ENCODE data around the gene PODXL.

Gene PODXL

GRCh38 chr7:131556053-131556908 is at the start of gene PODXL:
PODXL (minus strand) TSS chr7:131556628; CDS start chr7:131556359, 269 bp downstream.
- peak within 1 kb of the TSS in 3 of 5 donors; percentile 60 to 73 (median 72) for H3K9ac ChIP-seq (ENCODE audit: low read length in 5 of 5)
- H3K4me1 ChIP-seq (ENCODE audit: control insufficient read depth in 5 of 5, insufficient read depth in 5 of 5, low read length in 5 of 5), result peaks cover 0 to 48% (median 30%) of the 10 kb centered on the region in 5 donors
- H3K27ac ChIP-seq (ENCODE audit: low read depth, low read length), result peak within 1 kb of the TSS; percentile 50
- peak within 1 kb of the TSS; percentile 49 to 74 (median 65) for H3K4me3 ChIP-seq (ENCODE audit: low read depth in 1 of 5, low read length in 5 of 5)
- H3K36me3 ChIP-seq (ENCODE audit: control insufficient read depth in 5 of 5, insufficient read depth in 5 of 5, low read length in 5 of 5), result no peaks in the 10 kb centered on the region
- H3K27me3 ChIP-seq (ENCODE audit: control insufficient read depth in 5 of 5, insufficient read depth in 4 of 5, low read length in 5 of 5), result peaks cover 0 to 2% (median 0%) of the 10 kb centered on the region in 5 donors
- no peaks in the 10 kb centered on the region for H3K9me3 ChIP-seq (ENCODE audit: control insufficient read depth in 5 of 5, low read length in 5 of 5)

GRCh38 chr7:131605280-131605878 is 49.0 kb upstream of the PODXL start:
- Histone ChIP-seq H3K9me3 (ENCODE audit: control insufficient read depth in 5 of 5, low read length in 5 of 5) (no peaks in the 10 kb centered on the region), H3K9ac (ENCODE audit: low read length in 5 of 5) (no peak overlapping the region), H3K36me3 (ENCODE audit: control insufficient read depth in 5 of 5, insufficient read depth in 5 of 5, low read length in 5 of 5) (no peaks in the 10 kb centered on the region), H3K4me1 (ENCODE audit: control insufficient read depth in 5 of 5, insufficient read depth in 5 of 5, low read length in 5 of 5) (no peaks in the 10 kb centered on the region), H3K4me3 (ENCODE audit: low read depth in 1 of 5, low read length in 5 of 5) (no peak overlapping the region), H3K27ac (ENCODE audit: low read depth, low read length) (no peak overlapping the region), H3K27me3 (ENCODE audit: control insufficient read depth in 5 of 5, insufficient read depth in 4 of 5, low read length in 5 of 5) (peaks cover 7 to 26% (median 18%) of the 10 kb centered on the region in 5 donors)

GRCh38 chr7:131604841-131605279 is 48.4 kb upstream of the PODXL start:
- Histone ChIP-seq H3K36me3 (ENCODE audit: control insufficient read depth in 5 of 5, insufficient read depth in 5 of 5, low read length in 5 of 5) (no peaks in the 10 kb centered on the region), H3K27ac (ENCODE audit: low read depth, low read length) (no peak overlapping the region), H3K9ac (ENCODE audit: low read length in 5 of 5) (no peak overlapping the region), H3K4me1 (ENCODE audit: control insufficient read depth in 5 of 5, insufficient read depth in 5 of 5, low read length in 5 of 5) (no peaks in the 10 kb centered on the region), H3K4me3 (ENCODE audit: low read depth in 1 of 5, low read length in 5 of 5) (no peak overlapping the region), H3K9me3 (ENCODE audit: control insufficient read depth in 5 of 5, low read length in 5 of 5) (no peaks in the 10 kb centered on the region), H3K27me3 (ENCODE audit: control insufficient read depth in 5 of 5, insufficient read depth in 4 of 5, low read length in 5 of 5) (peaks cover 7 to 28% (median 18%) of the 10 kb centered on the region in 5 donors)

- Histone ChIP-seq H3K4me3 (ENCODE audit: low read depth in 1 of 5, low read length in 5 of 5) (no peak overlapping the region), H3K9me3 (ENCODE audit: control insufficient read depth in 5 of 5, low read length in 5 of 5) (no peaks in the 10 kb centered on the region), H3K27ac (ENCODE audit: low read depth, low read length) (no peak overlapping the region), H3K4me1 (ENCODE audit: control insufficient read depth in 5 of 5, insufficient read depth in 5 of 5, low read length in 5 of 5) (no peaks in the 10 kb centered on the region), H3K27me3 (ENCODE audit: control insufficient read depth in 5 of 5, insufficient read depth in 4 of 5, low read length in 5 of 5) (peaks cover 7 to 28% (median 18%) of the 10 kb centered on the region in 5 donors), H3K9ac (ENCODE audit: low read length in 5 of 5) (no peak overlapping the region), H3K36me3 (ENCODE audit: control insufficient read depth in 5 of 5, insufficient read depth in 5 of 5, low read length in 5 of 5) (no peaks in the 10 kb centered on the region)
Measured at GRCh38 chr7:131603932-131604331, 47.5 kb upstream of the PODXL start.

GRCh38 chr7:131602994-131603372 is 46.6 kb upstream of the PODXL start:
- no peaks in the 10 kb centered on the region for H3K36me3 ChIP-seq (ENCODE audit: control insufficient read depth in 5 of 5, insufficient read depth in 5 of 5, low read length in 5 of 5)
- no peak overlapping the region for H3K4me3 ChIP-seq (ENCODE audit: low read depth in 1 of 5, low read length in 5 of 5)
- no peak overlapping the region for H3K9ac ChIP-seq (ENCODE audit: low read length in 5 of 5)
- peaks cover 7 to 25% (median 15%) of the 10 kb centered on the region in 5 donors for H3K27me3 ChIP-seq (ENCODE audit: control insufficient read depth in 5 of 5, insufficient read depth in 4 of 5, low read length in 5 of 5)
- no peaks in the 10 kb centered on the region for H3K9me3 ChIP-seq (ENCODE audit: control insufficient read depth in 5 of 5, low read length in 5 of 5)
- H3K27ac ChIP-seq (ENCODE audit: low read depth, low read length), result no peak overlapping the region
- peaks cover 0 to 3% (median 0%) of the 10 kb centered on the region in 5 donors for H3K4me1 ChIP-seq (ENCODE audit: control insufficient read depth in 5 of 5, insufficient read depth in 5 of 5, low read length in 5 of 5)

DNA sequence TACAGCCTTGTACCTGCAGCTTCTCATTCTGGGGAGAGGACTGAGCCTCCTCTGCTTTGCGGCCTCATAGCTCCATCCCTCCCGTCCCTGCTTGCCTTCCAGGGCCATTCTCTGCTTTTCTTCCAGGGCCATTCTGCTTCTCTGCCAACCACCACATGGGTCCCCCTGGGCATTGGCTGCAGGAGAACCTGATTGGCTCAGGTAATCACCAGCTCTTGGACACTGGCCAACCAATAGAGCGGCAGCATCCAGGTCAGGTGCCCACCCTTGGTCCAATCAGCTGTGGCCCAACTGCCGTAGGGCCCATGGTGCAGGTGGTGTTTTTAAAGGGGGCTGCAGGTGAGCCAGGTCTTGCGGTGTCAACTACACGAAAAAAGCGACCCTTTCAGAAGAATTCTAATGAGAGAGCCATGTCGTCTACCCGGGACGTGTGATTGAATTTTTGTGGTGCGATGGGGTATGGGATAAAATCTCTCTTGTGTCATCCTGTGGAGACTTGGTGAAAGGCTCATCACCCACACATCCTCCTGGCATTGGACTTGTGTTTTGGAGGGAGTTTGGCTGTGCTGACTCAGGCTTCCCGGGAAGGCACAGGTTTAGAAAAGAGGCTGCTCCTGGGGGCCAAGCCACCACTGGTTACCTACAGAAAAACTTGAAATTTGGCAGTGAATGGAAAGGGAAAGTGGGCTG is 46.0 kb upstream of the PODXL start:
- Histone ChIP-seq H3K9ac (ENCODE audit: low read length in 5 of 5) (no peak overlapping the region), H3K27me3 (ENCODE audit: control insufficient read depth in 5 of 5, insufficient read depth in 4 of 5, low read length in 5 of 5) (peaks cover 7 to 21% (median 11%) of the 10 kb centered on the region in 5 donors), H3K36me3 (ENCODE audit: control insufficient read depth in 5 of 5, insufficient read depth in 5 of 5, low read length in 5 of 5) (no peaks in the 10 kb centered on the region), H3K9me3 (ENCODE audit: control insufficient read depth in 5 of 5, low read length in 5 of 5) (no peaks in the 10 kb centered on the region), H3K4me1 (ENCODE audit: control insufficient read depth in 5 of 5, insufficient read depth in 5 of 5, low read length in 5 of 5) (peaks cover 0 to 3% (median 0%) of the 10 kb centered on the region in 5 donors), H3K27ac (ENCODE audit: low read depth, low read length) (no peak overlapping the region), H3K4me3 (ENCODE audit: low read depth in 1 of 5, low read length in 5 of 5) (no peak overlapping the region)

- H3K27me3 ChIP-seq (ENCODE audit: control insufficient read depth in 5 of 5, insufficient read depth in 4 of 5, low read length in 5 of 5), result peaks cover 0 to 14% (median 10%) of the 10 kb centered on the region in 5 donors
- H3K9me3 ChIP-seq (ENCODE audit: control insufficient read depth in 5 of 5, low read length in 5 of 5), result no peaks in the 10 kb centered on the region
- no peak overlapping the region for H3K4me3 ChIP-seq (ENCODE audit: low read depth in 1 of 5, low read length in 5 of 5)
- H3K27ac ChIP-seq (ENCODE audit: low read depth, low read length), result no peak overlapping the region
- no peaks in the 10 kb centered on the region for H3K36me3 ChIP-seq (ENCODE audit: control insufficient read depth in 5 of 5, insufficient read depth in 5 of 5, low read length in 5 of 5)
- no peak overlapping the region for H3K9ac ChIP-seq (ENCODE audit: low read length in 5 of 5)
- H3K4me1 ChIP-seq (ENCODE audit: control insufficient read depth in 5 of 5, insufficient read depth in 5 of 5, low read length in 5 of 5), result peaks cover 0 to 3% (median 0%) of the 10 kb centered on the region in 5 donors
Measured at GRCh38 chr7:131600085-131600881, 43.9 kb upstream of the PODXL start.

DNA sequence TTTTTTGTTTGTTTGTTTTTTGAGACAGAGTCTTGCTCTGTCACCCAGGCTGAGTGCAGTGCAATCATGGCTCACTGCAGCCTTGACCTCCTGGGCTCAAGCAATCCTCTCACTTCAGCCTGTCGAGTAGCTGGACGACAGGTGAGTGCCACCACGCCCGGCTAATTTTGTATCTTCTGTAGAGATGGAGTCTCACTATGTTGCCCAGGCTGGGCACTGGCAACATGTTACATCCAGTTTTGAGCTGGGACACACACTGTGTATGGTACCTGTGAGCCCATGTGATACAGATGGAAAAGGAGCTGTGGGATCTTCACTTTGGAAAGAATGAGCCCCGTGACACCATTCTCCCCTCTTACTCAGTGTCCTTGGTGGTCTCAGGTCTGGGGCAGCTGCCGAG is 40.4 kb upstream of the PODXL start:
- Histone ChIP-seq H3K4me3 (ENCODE audit: low read depth in 1 of 5, low read length in 5 of 5) (no peak overlapping the region), H3K9ac (ENCODE audit: low read length in 5 of 5) (no peak overlapping the region), H3K27ac (ENCODE audit: low read depth, low read length) (no peak overlapping the region), H3K36me3 (ENCODE audit: control insufficient read depth in 5 of 5, insufficient read depth in 5 of 5, low read length in 5 of 5) (no peaks in the 10 kb centered on the region), H3K9me3 (ENCODE audit: control insufficient read depth in 5 of 5, low read length in 5 of 5) (no peaks in the 10 kb centered on the region), H3K27me3 (ENCODE audit: control insufficient read depth in 5 of 5, insufficient read depth in 4 of 5, low read length in 5 of 5) (peaks cover 0 to 4% (median 0%) of the 10 kb centered on the region in 5 donors), H3K4me1 (ENCODE audit: control insufficient read depth in 5 of 5, insufficient read depth in 5 of 5, low read length in 5 of 5) (peaks cover 0 to 3% (median 0%) of the 10 kb centered on the region in 5 donors)

GRCh38 chr7:131595699-131596098 is 39.3 kb upstream of the PODXL start:
- no peak overlapping the region for H3K9ac ChIP-seq (ENCODE audit: low read length in 5 of 5)
- peaks cover 0 to 3% (median 0%) of the 10 kb centered on the region in 5 donors for H3K4me1 ChIP-seq (ENCODE audit: control insufficient read depth in 5 of 5, insufficient read depth in 5 of 5, low read length in 5 of 5)
- no peak overlapping the region for H3K27ac ChIP-seq (ENCODE audit: low read depth, low read length)
- no peaks in the 10 kb centered on the region for H3K9me3 ChIP-seq (ENCODE audit: control insufficient read depth in 5 of 5, low read length in 5 of 5)
- peaks cover 0 to 8% (median 0%) of the 10 kb centered on the region in 5 donors for H3K27me3 ChIP-seq (ENCODE audit: control insufficient read depth in 5 of 5, insufficient read depth in 4 of 5, low read length in 5 of 5)
- no peak overlapping the region for H3K4me3 ChIP-seq (ENCODE audit: low read depth in 1 of 5, low read length in 5 of 5)
- no peaks in the 10 kb centered on the region for H3K36me3 ChIP-seq (ENCODE audit: control insufficient read depth in 5 of 5, insufficient read depth in 5 of 5, low read length in 5 of 5)
